ENCODE measurements around the gene PLEKHH1. TPM values are rescaled to one million over a fixed set of nuclear protein-coding genes. Genes with fewer than 3 reads are reported as not detected.

The PLEKHH1 gene
- polyA plus RNA-seq, 1 donor from 2014 or later, result 34.1 TPM

DNA sequence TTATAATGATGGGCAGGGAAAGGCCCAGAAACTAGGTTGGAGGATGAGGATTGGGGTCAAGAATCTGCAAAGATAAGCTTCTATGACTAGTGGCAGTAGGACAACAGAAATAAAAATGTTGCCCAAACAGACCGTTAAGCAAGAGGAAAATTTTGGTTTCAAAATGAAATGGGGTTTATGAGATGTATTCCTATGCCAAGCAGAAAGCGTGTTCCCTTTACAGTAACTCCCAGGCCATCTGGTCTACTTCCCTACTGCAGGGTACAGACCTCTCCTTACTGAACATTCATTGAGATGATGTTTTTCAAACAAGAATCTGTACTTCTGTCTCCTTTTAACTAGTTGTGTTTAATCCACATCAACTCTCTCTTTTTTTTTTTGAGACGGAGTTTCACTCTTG lies 24.1 kb upstream of the PLEKHH1 start:
- peaks cover 2% of the 10 kb centered on the region for H3K27me3 ChIP-seq (ENCODE audit: insufficient read depth, low read depth, low read length)
- H3K9me3 ChIP-seq (ENCODE audit: low read length), result no peaks in the 10 kb centered on the region
- H3K79me2 ChIP-seq (replicated peaks; ENCODE audit: insufficient read depth, low read length), result no peaks in the 10 kb centered on the region
- no peaks in the 10 kb centered on the region for H3K36me3 ChIP-seq (ENCODE audit: insufficient read depth, low read length)
- no peak overlapping the region for H2AFZ ChIP-seq (ENCODE audit: low read depth, low read length)
- no peak overlapping the region for H3K4me3 ChIP-seq (ENCODE audit: low read length)
- H3K9ac ChIP-seq (ENCODE audit: low read length), result no peak overlapping the region
- H3K9me2 ChIP-seq (ENCODE audit: insufficient read depth, low read length), result no peaks in the 10 kb centered on the region
- no peaks in the 10 kb centered on the region for H3F3A ChIP-seq (ENCODE audit: insufficient read depth, low read length, poor library complexity, severe bottlenecking)
- H3K27ac ChIP-seq (ENCODE audit: low read length), result no peak overlapping the region
- TF ChIP-seq EP300 (conservative IDR thresholded peaks at IDR 0.05; ENCODE audit: poor library complexity, severe bottlenecking) (no peak), POLR2AphosphoS5 (IDR thresholded peaks at IDR 0.05) (no peak), SMC3 (conservative IDR thresholded peaks at IDR 0.05; ENCODE audit: poor library complexity) (no peak), RAD21 (conservative IDR thresholded peaks at IDR 0.05) (no peak), EZH2 (IDR thresholded peaks at IDR 0.05; ENCODE audit: borderline replicate concordance, insufficient read depth, low read length, poor library complexity, severe bottlenecking) (no peak), MXI1 (conservative IDR thresholded peaks at IDR 0.05; ENCODE audit: poor library complexity, severe bottlenecking) (no peak), TAF1 (IDR thresholded peaks at IDR 0.05; ENCODE audit: low read depth) (no peak)
- TF ChIP-seq, protein P1, sequence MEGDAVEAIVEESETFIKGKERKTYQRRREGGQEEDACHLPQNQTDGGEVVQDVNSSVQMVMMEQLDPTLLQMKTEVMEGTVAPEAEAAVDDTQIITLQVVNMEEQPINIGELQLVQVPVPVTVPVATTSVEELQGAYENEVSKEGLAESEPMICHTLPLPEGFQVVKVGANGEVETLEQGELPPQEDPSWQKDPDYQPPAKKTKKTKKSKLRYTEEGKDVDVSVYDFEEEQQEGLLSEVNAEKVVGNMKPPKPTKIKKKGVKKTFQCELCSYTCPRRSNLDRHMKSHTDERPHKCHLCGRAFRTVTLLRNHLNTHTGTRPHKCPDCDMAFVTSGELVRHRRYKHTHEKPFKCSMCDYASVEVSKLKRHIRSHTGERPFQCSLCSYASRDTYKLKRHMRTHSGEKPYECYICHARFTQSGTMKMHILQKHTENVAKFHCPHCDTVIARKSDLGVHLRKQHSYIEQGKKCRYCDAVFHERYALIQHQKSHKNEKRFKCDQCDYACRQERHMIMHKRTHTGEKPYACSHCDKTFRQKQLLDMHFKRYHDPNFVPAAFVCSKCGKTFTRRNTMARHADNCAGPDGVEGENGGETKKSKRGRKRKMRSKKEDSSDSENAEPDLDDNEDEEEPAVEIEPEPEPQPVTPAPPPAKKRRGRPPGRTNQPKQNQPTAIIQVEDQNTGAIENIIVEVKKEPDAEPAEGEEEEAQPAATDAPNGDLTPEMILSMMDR (IDR thresholded peaks at IDR 0.05; ENCODE audit: poor library complexity, severe bottlenecking), result no peak
- TF ChIP-seq, protein P2, sequence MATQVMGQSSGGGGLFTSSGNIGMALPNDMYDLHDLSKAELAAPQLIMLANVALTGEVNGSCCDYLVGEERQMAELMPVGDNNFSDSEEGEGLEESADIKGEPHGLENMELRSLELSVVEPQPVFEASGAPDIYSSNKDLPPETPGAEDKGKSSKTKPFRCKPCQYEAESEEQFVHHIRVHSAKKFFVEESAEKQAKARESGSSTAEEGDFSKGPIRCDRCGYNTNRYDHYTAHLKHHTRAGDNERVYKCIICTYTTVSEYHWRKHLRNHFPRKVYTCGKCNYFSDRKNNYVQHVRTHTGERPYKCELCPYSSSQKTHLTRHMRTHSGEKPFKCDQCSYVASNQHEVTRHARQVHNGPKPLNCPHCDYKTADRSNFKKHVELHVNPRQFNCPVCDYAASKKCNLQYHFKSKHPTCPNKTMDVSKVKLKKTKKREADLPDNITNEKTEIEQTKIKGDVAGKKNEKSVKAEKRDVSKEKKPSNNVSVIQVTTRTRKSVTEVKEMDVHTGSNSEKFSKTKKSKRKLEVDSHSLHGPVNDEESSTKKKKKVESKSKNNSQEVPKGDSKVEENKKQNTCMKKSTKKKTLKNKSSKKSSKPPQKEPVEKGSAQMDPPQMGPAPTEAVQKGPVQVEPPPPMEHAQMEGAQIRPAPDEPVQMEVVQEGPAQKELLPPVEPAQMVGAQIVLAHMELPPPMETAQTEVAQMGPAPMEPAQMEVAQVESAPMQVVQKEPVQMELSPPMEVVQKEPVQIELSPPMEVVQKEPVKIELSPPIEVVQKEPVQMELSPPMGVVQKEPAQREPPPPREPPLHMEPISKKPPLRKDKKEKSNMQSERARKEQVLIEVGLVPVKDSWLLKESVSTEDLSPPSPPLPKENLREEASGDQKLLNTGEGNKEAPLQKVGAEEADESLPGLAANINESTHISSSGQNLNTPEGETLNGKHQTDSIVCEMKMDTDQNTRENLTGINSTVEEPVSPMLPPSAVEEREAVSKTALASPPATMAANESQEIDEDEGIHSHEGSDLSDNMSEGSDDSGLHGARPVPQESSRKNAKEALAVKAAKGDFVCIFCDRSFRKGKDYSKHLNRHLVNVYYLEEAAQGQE (IDR thresholded peaks at IDR 0.05; ENCODE audit: borderline replicate concordance), result no peak
- H4K20me1 ChIP-seq (ENCODE audit: insufficient read depth), result no peaks in the 10 kb centered on the region
- H3K4me2 ChIP-seq (ENCODE audit: low read length), result no peak overlapping the region

DNA sequence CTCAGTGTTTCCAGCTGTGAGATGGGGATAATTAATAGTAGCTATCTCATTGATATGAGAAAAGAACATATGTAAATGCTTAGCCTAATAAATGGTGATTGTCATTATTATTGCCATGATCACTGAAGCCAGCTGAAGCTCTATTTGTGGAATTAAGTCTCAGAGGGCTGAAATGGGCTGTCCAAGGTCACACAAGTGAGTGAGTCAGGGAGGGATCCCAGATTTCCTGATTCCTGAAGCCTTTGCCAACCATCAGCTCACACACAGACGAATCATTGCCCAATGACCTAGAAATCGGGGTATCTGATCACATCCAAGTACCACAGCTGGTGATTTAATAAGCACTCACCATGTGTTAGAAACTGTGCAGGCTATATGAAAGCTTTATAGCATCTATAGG lies 23.0 kb upstream of the PLEKHH1 start:
- TF ChIP-seq TAF1 (IDR thresholded peaks at IDR 0.05; ENCODE audit: low read depth) (no peak), RAD21 (conservative IDR thresholded peaks at IDR 0.05) (no peak), EP300 (conservative IDR thresholded peaks at IDR 0.05; ENCODE audit: poor library complexity, severe bottlenecking) (no peak), POLR2AphosphoS5 (IDR thresholded peaks at IDR 0.05) (no peak), EZH2 (IDR thresholded peaks at IDR 0.05; ENCODE audit: borderline replicate concordance, insufficient read depth, low read length, poor library complexity, severe bottlenecking) (no peak), SMC3 (conservative IDR thresholded peaks at IDR 0.05; ENCODE audit: poor library complexity) (no peak), MXI1 (conservative IDR thresholded peaks at IDR 0.05; ENCODE audit: poor library complexity, severe bottlenecking) (no peak)
- TF ChIP-seq, protein P2 (IDR thresholded peaks at IDR 0.05; ENCODE audit: borderline replicate concordance), result no peak
- TF ChIP-seq, protein P1 (IDR thresholded peaks at IDR 0.05; ENCODE audit: poor library complexity, severe bottlenecking), result no peak
- peaks cover 12% of the 10 kb centered on the region for H3K27me3 ChIP-seq (ENCODE audit: insufficient read depth, low read depth, low read length)
- H3K4me3 ChIP-seq (ENCODE audit: low read length), result no peak overlapping the region
- H2AFZ ChIP-seq (ENCODE audit: low read depth, low read length), result no peak overlapping the region
- H3K36me3 ChIP-seq (ENCODE audit: insufficient read depth, low read length), result no peaks in the 10 kb centered on the region
- no peaks in the 10 kb centered on the region for H3K9me3 ChIP-seq (ENCODE audit: low read length)
- no peak overlapping the region for H3K27ac ChIP-seq (ENCODE audit: low read length)
- no peaks in the 10 kb centered on the region for H4K20me1 ChIP-seq (ENCODE audit: insufficient read depth)
- H3K9ac ChIP-seq (ENCODE audit: low read length), result no peak overlapping the region
- no peaks in the 10 kb centered on the region for H3K9me2 ChIP-seq (ENCODE audit: insufficient read depth, low read length)
- no peaks in the 10 kb centered on the region for H3K79me2 ChIP-seq (replicated peaks; ENCODE audit: insufficient read depth, low read length)
- no peaks in the 10 kb centered on the region for H3F3A ChIP-seq (ENCODE audit: insufficient read depth, low read length, poor library complexity, severe bottlenecking)
- no peak overlapping the region for H3K4me2 ChIP-seq (ENCODE audit: low read length)

Measured in neural cell (in vitro differentiated cells).